H1 (cell line): ENCODE results near the gene FLT1. TPM values are rescaled to one million over a fixed set of nuclear protein-coding genes. Genes with fewer than 3 reads are reported as not detected.

Source experiments
- CTCF ChIA-PET: fragments of 300-600 bp; sonication (Branson Sonifier 250); formaldehyde crosslinking; loops from one replicate; lab custom pipeline; 2021; ENCODE audit not compliant: partially characterized antibody; lab: Charles Lee
- POLR2A ChIA-PET: fragments of 300-600 bp; sonication (Branson Sonifier 250); formaldehyde crosslinking; loops from one replicate; lab custom pipeline; 2021; ENCODE audit warnings: inconsistent platforms; ENCODE audit not compliant: partially characterized antibody; lab: Charles Lee
- DNase-seq, 2 experiments: peaks; one replicate each; pipeline versions ENCODE4 v3.0.0 to v3.0.0-alpha.2; 2010 to 2022; ENCODE audit warnings: low spot score in 2 of 2, low read depth in 1 of 2, mixed read lengths in 1 of 2
- FAIRE-seq: peaks from 2 replicates; lab custom pipeline; 2011; peaks lifted over from hg19 to GRCh38; lab: Jason Lieb, UNC
- H2AFZ ChIP-seq: 2 replicates; pipeline ENCODE4 v1.8.1; 2012; ENCODE audit warnings: low read length, inconsistent platforms
- H2AK5ac ChIP-seq: 2 replicates; pipeline ENCODE4 v1.6.1; 2013; ENCODE audit warnings: low read depth, low read length
- H2BK120ac ChIP-seq: replicated peaks from 2 replicates; pipeline ENCODE3; 2013; ENCODE audit warnings: low read depth, low read length, inconsistent platforms
- H2BK12ac ChIP-seq: 2 replicates; pipeline ENCODE4 v1.6.1; 2013; ENCODE audit warnings: low read depth, low read length
- H2BK15ac ChIP-seq: 2 replicates; pipeline ENCODE4 v1.6.1; 2013; ENCODE audit warnings: low read length
- H2BK20ac ChIP-seq: 2 replicates; pipeline ENCODE4 v1.6.1; 2013; ENCODE audit warnings: low read length
- H2BK5ac ChIP-seq: 2 replicates; pipeline ENCODE4 v1.6.1; 2013; ENCODE audit warnings: low read depth, low read length
- H3K14ac ChIP-seq: 2 replicates; pipeline ENCODE4 v1.6.1; 2013; ENCODE audit warnings: inconsistent platforms; ENCODE audit not compliant: insufficient read length
- H3K18ac ChIP-seq: 2 replicates; pipeline ENCODE4 v1.6.1; 2013; ENCODE audit warnings: low read length; ENCODE audit errors: extremely low read depth
- H3K23ac ChIP-seq: 2 replicates; pipeline ENCODE4 v1.6.1; 2013; ENCODE audit warnings: inconsistent platforms; ENCODE audit not compliant: insufficient read length
- H3K23me2 ChIP-seq: 2 replicates; pipeline ENCODE4 v1.6.1; 2013; ENCODE audit warnings: low read depth, low read length
- H3K27ac ChIP-seq: 2 replicates; pipeline ENCODE4 v1.6.1; 2011; ENCODE audit warnings: low read depth, low read length, inconsistent platforms
- H3K27me3 ChIP-seq, 4 experiments: replicated peaks in 1 of 4; 1 replicate in 1 of 4; 2 replicates in 3 of 4; pipeline versions ENCODE4 v1.6.1 to v1.8.1; 2011 to 2013; ENCODE audit warnings: low read length in 3 of 4, mild to moderate bottlenecking in 3 of 4, inconsistent platforms in 2 of 4, mixed read lengths in 2 of 4, moderate library complexity in 1 of 4; ENCODE audit not compliant: control insufficient read depth in 3 of 4, insufficient read depth in 3 of 4; ENCODE audit errors: extremely low read depth in 1 of 4
- H3K36me3 ChIP-seq, 4 experiments: 2 replicates each; pipeline versions ENCODE4 v1.6.1 to v1.8.1; 2011 to 2013; ENCODE audit warnings: mild to moderate bottlenecking in 4 of 4, low read length in 3 of 4, moderate library complexity in 2 of 4, control low read depth in 1 of 4, inconsistent platforms in 1 of 4; ENCODE audit not compliant: insufficient read depth in 4 of 4, control insufficient read depth in 2 of 4
- H3K4ac ChIP-seq: replicated peaks from 2 replicates; pipeline ENCODE3; 2013; ENCODE audit warnings: low read length, low read depth, mixed read lengths, inconsistent platforms; ENCODE audit not compliant: insufficient read length
- H3K4me1 ChIP-seq, 4 experiments: replicated peaks in 1 of 4; 1 replicate in 1 of 4; 2 replicates in 3 of 4; pipeline versions ENCODE4 v1.6.1 to v1.8.1; 2011 to 2013; ENCODE audit warnings: low read length in 3 of 4, inconsistent platforms in 2 of 4, mixed read lengths in 1 of 4; ENCODE audit not compliant: insufficient read depth in 4 of 4, control insufficient read depth in 3 of 4
- H3K4me2 ChIP-seq, 2 experiments: 2 replicates each; pipeline versions ENCODE4 v1.6.1 to v1.8.1; 2011 to 2013; ENCODE audit warnings: low read depth in 2 of 2, low read length in 2 of 2, control low read depth in 1 of 2, inconsistent platforms in 1 of 2, mild to moderate bottlenecking in 1 of 2; ENCODE audit not compliant: insufficient read depth in 1 of 2
- H3K4me3 ChIP-seq, 4 experiments: fragments of 200-600, 300-600 bp in 1 of 4; sonication (generic), shearing (Covaris generic), sonication (Bioruptor Twin) in 1 of 4; 2 replicates each; pipeline versions ENCODE4 v1.5.1 to v1.8.1; 2011 to 2016; ENCODE audit warnings: low read length in 4 of 4, low read depth in 3 of 4, control low read depth in 2 of 4, inconsistent platforms in 2 of 4, mild to moderate bottlenecking in 2 of 4, mixed read lengths in 1 of 4, moderate library complexity in 1 of 4; ENCODE audit not compliant: insufficient read depth in 2 of 4; ENCODE audit errors: extremely low read depth in 1 of 4
- H3K56ac ChIP-seq: replicated peaks from 2 replicates; pipeline ENCODE3; 2013; ENCODE audit warnings: low read depth, mild to moderate bottlenecking, mixed read lengths, low read length, inconsistent platforms; ENCODE audit not compliant: insufficient read length
- H3K79me1 ChIP-seq: 2 replicates; pipeline ENCODE4 v1.6.1; 2013; ENCODE audit warnings: low read depth, low read length, control low read depth
- H3K79me2 ChIP-seq, 2 experiments: 2 replicates each; pipeline versions ENCODE4 v1.6.1 to v1.8.1; 2012 to 2013; ENCODE audit warnings: low read length in 2 of 2, mild to moderate bottlenecking in 2 of 2, inconsistent platforms in 1 of 2; ENCODE audit not compliant: insufficient read depth in 2 of 2, control insufficient read depth in 1 of 2
- H3K9ac ChIP-seq, 4 experiments: replicated peaks in 1 of 4; 1 replicate in 1 of 4; 2 replicates in 3 of 4; pipeline versions ENCODE4 v1.6.1 to v1.8.1; 2011 to 2013; ENCODE audit warnings: low read depth in 3 of 4, low read length in 3 of 4, control low read depth in 2 of 4, mild to moderate bottlenecking in 2 of 4, moderate library complexity in 2 of 4, inconsistent platforms in 1 of 4; ENCODE audit errors: extremely low read depth in 1 of 4
- H3K9me3 ChIP-seq, 2 experiments: 2 replicates each; pipeline versions ENCODE4 v1.6.1 to v1.8.1; 2012 to 2013; ENCODE audit warnings: mild to moderate bottlenecking in 2 of 2, moderate library complexity in 2 of 2, control low read depth in 1 of 2, inconsistent platforms in 1 of 2, low read depth in 1 of 2, low read length in 1 of 2, mixed read lengths in 1 of 2; ENCODE audit not compliant: insufficient read depth in 2 of 2
- H4K20me1 ChIP-seq, 2 experiments: replicated peaks in 1 of 2; 2 replicates each; pipeline versions ENCODE3 to v1.8.1; 2011 to 2013; ENCODE audit warnings: inconsistent platforms in 2 of 2, low read length in 2 of 2, mild to moderate bottlenecking in 1 of 2; ENCODE audit not compliant: insufficient read depth in 2 of 2, control insufficient read depth in 1 of 2
- H4K5ac ChIP-seq: 2 replicates; pipeline ENCODE4 v1.6.1; 2013; ENCODE audit warnings: low read length, low read depth, mixed read lengths, inconsistent platforms; ENCODE audit not compliant: insufficient read length
- H4K8ac ChIP-seq: 2 replicates; pipeline ENCODE4 v1.8.0; 2013; ENCODE audit warnings: mild to moderate bottlenecking, moderate library complexity, low read length, inconsistent platforms; ENCODE audit not compliant: insufficient read depth; ENCODE audit errors: extremely low read depth
- H4K91ac ChIP-seq: replicated peaks from 2 replicates; pipeline ENCODE3; 2013; ENCODE audit warnings: low read length, mixed read lengths, inconsistent platforms; ENCODE audit not compliant: insufficient read length
- ASH2L ChIP-seq: fragments of 200-600, 300-600 bp; sonication (generic); IDR thresholded peaks from one replicate; pipeline ENCODE4 v1.7.1; 2017; ENCODE audit warnings: low read length
- BCL11A ChIP-seq, 2 experiments: IDR thresholded peaks; one replicate each; pipeline ENCODE4 v1.6.1; 2011; ENCODE audit warnings: low read depth in 2 of 2, low read length in 2 of 2, mild to moderate bottlenecking in 2 of 2
- CBX5 ChIP-seq: fragments of 300-800, 300-1000 bp; sonication (generic); IDR thresholded peaks from 2 replicates; pipeline ENCODE4 v1.7.1; 2016; ENCODE audit warnings: antibody characterized with exemption, low read length, low read depth
- CBX8 ChIP-seq: fragments of 300-800, 300-1000 bp; sonication (generic); IDR thresholded peaks from 2 replicates; pipeline ENCODE4 v1.7.1; 2016; ENCODE audit warnings: low read depth, low read length, borderline replicate concordance
- JUN ChIP-seq: IDR thresholded peaks from 2 replicates; pipeline ENCODE4 v1.6.1; 2011; ENCODE audit warnings: low read depth, mild to moderate bottlenecking, improper control_type of control experiment, low read length
- PHF8 ChIP-seq: fragments of 200-600 bp; sonication (generic); conservative IDR thresholded peaks from 2 replicates; pipeline ENCODE4 v1.7.1; 2012; ENCODE audit warnings: low read depth, mild to moderate bottlenecking, inconsistent platforms, low read length, moderate library complexity
- POLR2A ChIP-seq, 2 experiments: IDR thresholded peaks; 1 replicate in 1 of 2; 2 replicates in 1 of 2; pipeline ENCODE4 v1.6.1; 2011; ENCODE audit warnings: low read depth in 2 of 2, low read length in 2 of 2, mild to moderate bottlenecking in 2 of 2; ENCODE audit errors: control extremely low read depth in 1 of 2
- RBBP5 ChIP-seq: IDR thresholded peaks from 2 replicates; pipeline ENCODE4 v1.7.1; 2012; ENCODE audit warnings: low read depth, mild to moderate bottlenecking, inconsistent platforms, low read length, moderate library complexity, borderline replicate concordance
- SRF ChIP-seq: IDR thresholded peaks from 2 replicates; pipeline ENCODE4 v1.6.1; 2011; ENCODE audit warnings: mild to moderate bottlenecking, low read depth, low read length, moderate library complexity
- TCF12 ChIP-seq: IDR thresholded peaks from 2 replicates; pipeline ENCODE4 v1.6.1; 2011; ENCODE audit warnings: low read depth, mild to moderate bottlenecking, low read length
- WGBS, 2 experiments: shearing (Covaris generic) in 1 of 2; methylation state at CpG; one replicate each; pipeline versions ENCODE4 v1.1.6 to v1.1.7; 2013 to 2015; ENCODE audit warnings: low lambda C conversion rate in 2 of 2, mixed read lengths in 2 of 2, inconsistent platforms in 1 of 2, low coverage in 1 of 2, missing lambda C conversion rate in 1 of 2; ENCODE audit not compliant: insufficient replicate concordance in 2 of 2, insufficient coverage in 1 of 2, insufficient read length in 1 of 2; ENCODE audit errors: extremely low coverage in 1 of 2, missing lambda C conversion rate in 1 of 2; 5-methylcytosine and 5-hydroxymethylcytosine counted together
- polyA plus RNA-seq, 7 experiments: library from polyadenylated mRNA; depleted of rRNA in 3 of 7; stranded (reverse) in 5 of 7; unstranded in 2 of 7; fragments of >200 nt in 5 of 7; fragments of 200-250 nt in 2 of 7; gene quantifications; 1 replicate in 5 of 7; 2 replicates in 1 of 7; 4 replicates in 1 of 7; pipeline versions ENCODE4 v1.2.1 to v1.2.3, GENCODE V29; 2011 to 2013; ENCODE audit warnings: missing spikeins in 2 of 7, mixed read lengths in 2 of 7
- total RNA-seq: library from RNA; stranded (reverse); fragmentation: NEBNext Ultra II Directional; extraction: Animal tissue kit (Norgen Biotek cat#: 25700); gene quantifications from 2 replicates; pipeline ENCODE4 v1.2.1, GENCODE V29; 2021
- TF ChIP-seq, protein P1 (sequence below), 3 experiments: IDR thresholded peaks; 1 replicate in 2 of 3; 2 replicates in 1 of 3; pipeline versions ENCODE4 v1.5.1 to v1.6.1; 2011; ENCODE audit warnings: low read length in 3 of 3, mild to moderate bottlenecking in 3 of 3, inconsistent platforms in 2 of 3, low read depth in 1 of 3, moderate library complexity in 1 of 3; ENCODE audit not compliant: insufficient read depth in 1 of 3; ENCODE audit errors: control extremely low read depth in 1 of 3

FLT1 gene
- total and polyA plus RNA-seq, 2 of the 8 experiments (the other 6 are each of a cell fraction or from before 2014, with no cell fraction given) = 19.7 to 90.2 TPM

DNA sequence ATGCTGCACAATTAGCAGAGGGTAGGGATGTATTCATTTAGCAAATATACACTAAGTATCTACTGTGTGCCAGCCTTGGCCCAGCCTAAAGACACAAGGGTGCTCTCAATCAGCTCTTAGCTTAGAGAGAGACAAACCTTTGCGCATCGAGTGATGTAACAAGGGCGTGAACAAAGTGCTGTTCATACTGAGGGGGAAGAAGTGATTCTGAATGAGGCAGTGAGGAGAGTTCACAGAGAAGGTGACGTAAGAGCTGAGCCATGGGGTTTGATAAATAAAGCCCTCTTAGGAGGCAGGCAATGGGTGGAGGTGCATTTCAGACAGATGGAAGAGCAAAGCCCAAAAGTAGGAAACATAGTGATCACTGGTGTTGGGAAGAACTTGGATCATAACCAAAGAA lies 68.5 kb downstream of the FLT1 start:
- H2BK120ac ChIP-seq = no peak overlapping the region
- no peak overlapping the region for H4K8ac ChIP-seq
- H4K5ac ChIP-seq = no peak overlapping the region
- peak overlapping the region; percentile 64; the same call in 1 of the 2 replicates for H2BK5ac ChIP-seq
- peak overlapping the region; percentile 24 for H3K4ac ChIP-seq
- no peak overlapping the region for H3K56ac ChIP-seq
- no peaks in the 10 kb centered on the region for H3K9me3 ChIP-seq
- 97% methylated on average over 4 of the region's 4 CpGs; no CpG with 5 or more reads in 1 of the 2 experiments for WGBS, 2 experiments
- H3K18ac ChIP-seq = no peak overlapping the region
- H2AK5ac ChIP-seq = 0 out of 2 replicates have a peak overlapping the region, but pooled peaks have one; percentile 32
- peaks cover 3 to 17% (median 14%) of the 10 kb centered on the region in 4 experiments; a peak in 5 of 7 replicates for H3K4me1 ChIP-seq
- H3K9ac ChIP-seq = no peak overlapping the region
- H3K36me3 ChIP-seq = peaks cover 13 to 65% (median 34%) of the 10 kb centered on the region in 4 experiments
- H3K4me2 ChIP-seq = no peak overlapping the region
- H4K20me1 ChIP-seq = no peaks in the 10 kb centered on the region
- peak overlapping the region; percentile 89; the same call in 1 of the 2 replicates for H2BK15ac ChIP-seq
- H2AFZ ChIP-seq = no peak overlapping the region
- H3K23me2 ChIP-seq = no peaks in the 10 kb centered on the region
- no peak overlapping the region for H3K23ac ChIP-seq
- H2BK20ac ChIP-seq = peak overlapping the region; percentile 48; the same call in 1 of the 2 replicates
- no peak overlapping the region for H3K14ac ChIP-seq
- DNase-seq (no peak), FAIRE-seq (no peak)
- no peak overlapping the region for H3K4me3 ChIP-seq
- peak overlapping the region; percentile 20 for H4K91ac ChIP-seq
- H3K27me3 ChIP-seq = no peaks in the 10 kb centered on the region
- H2BK12ac ChIP-seq = peak overlapping the region; percentile 80
- H3K27ac ChIP-seq = peak overlapping the region; percentile 11; the same call in 1 of the 2 replicates
- ChIA-PET POLR2A (interaction anchor here (1.6 kb wide), 1 partner anchor 11 kb away, joined by 3 read pairs; no protein-coding TSS in a partner anchor), CTCF (interaction anchor here (0.6 kb wide), 2 partner anchors 28 to 122 kb away, joined by 3 read pairs; no protein-coding TSS in a partner anchor)
- peaks cover 0 to 21% of the 10 kb centered on the region in 2 experiments; a peak in 2 of 4 replicates for H3K79me2 ChIP-seq
- no peaks in the 10 kb centered on the region for H3K79me1 ChIP-seq
- TF ChIP-seq ASH2L (no peak), CBX5 (no peak), PHF8 (no peak), BCL11A (IDR thresholded peaks at IDR 0.05; ENCODE audit: low read depth in 2 of 2, low read length in 2 of 2) (no peak), CBX8 (no peak), JUN (no peak), SRF (no peak), TCF12 (no peak), POLR2A (IDR thresholded peaks at IDR 0.05; ENCODE audit: control extremely low read depth in 1 of 2, low read depth in 2 of 2, low read length in 2 of 2) (no peak), RBBP5 (no peak)
- TF ChIP-seq, protein P1, sequence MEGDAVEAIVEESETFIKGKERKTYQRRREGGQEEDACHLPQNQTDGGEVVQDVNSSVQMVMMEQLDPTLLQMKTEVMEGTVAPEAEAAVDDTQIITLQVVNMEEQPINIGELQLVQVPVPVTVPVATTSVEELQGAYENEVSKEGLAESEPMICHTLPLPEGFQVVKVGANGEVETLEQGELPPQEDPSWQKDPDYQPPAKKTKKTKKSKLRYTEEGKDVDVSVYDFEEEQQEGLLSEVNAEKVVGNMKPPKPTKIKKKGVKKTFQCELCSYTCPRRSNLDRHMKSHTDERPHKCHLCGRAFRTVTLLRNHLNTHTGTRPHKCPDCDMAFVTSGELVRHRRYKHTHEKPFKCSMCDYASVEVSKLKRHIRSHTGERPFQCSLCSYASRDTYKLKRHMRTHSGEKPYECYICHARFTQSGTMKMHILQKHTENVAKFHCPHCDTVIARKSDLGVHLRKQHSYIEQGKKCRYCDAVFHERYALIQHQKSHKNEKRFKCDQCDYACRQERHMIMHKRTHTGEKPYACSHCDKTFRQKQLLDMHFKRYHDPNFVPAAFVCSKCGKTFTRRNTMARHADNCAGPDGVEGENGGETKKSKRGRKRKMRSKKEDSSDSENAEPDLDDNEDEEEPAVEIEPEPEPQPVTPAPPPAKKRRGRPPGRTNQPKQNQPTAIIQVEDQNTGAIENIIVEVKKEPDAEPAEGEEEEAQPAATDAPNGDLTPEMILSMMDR (IDR thresholded peaks at IDR 0.05; ENCODE audit: control extremely low read depth in 1 of 3, insufficient read depth in 1 of 3, low read depth in 1 of 3, low read length in 3 of 3) = no peak
